Keratinocyte (primary cell): Measurements from ENCODE around the gene EXOC4. TPM values are rescaled to one million over a fixed set of nuclear protein-coding genes. Genes with fewer than 3 reads are reported as not detected.

Experiments
- DNase-seq: peaks from one replicate; pipeline ENCODE4 v3.0.0-alpha.2; 2011; ENCODE audit warnings: low read depth, missing footprints, low spot score
- FAIRE-seq: peaks from 2 replicates; lab custom pipeline; 2011; peaks lifted over from hg19 to GRCh38; lab: Jason Lieb, UNC
- H2AFZ ChIP-seq: 2 replicates; pipeline ENCODE4 v1.6.0; 2012; ENCODE audit warnings: low read length, control low read depth, inconsistent platforms; ENCODE audit not compliant: control insufficient read depth
- H3K27ac ChIP-seq: 2 replicates; pipeline ENCODE4 v1.5.1; 2011; ENCODE audit warnings: low read length; ENCODE audit not compliant: control insufficient read depth, insufficient read depth
- H3K27me3 ChIP-seq: 3 replicates; pipeline ENCODE4 v1.6.0; 2011; ENCODE audit warnings: low read length; ENCODE audit not compliant: control insufficient read depth, insufficient read depth; ENCODE audit errors: extremely low read depth
- H3K36me3 ChIP-seq, 2 experiments: 2 replicates in 1 of 2; 3 replicates in 1 of 2; pipeline ENCODE4 v1.5.1; 2011; ENCODE audit warnings: low read length in 2 of 2, mild to moderate bottlenecking in 1 of 2; ENCODE audit not compliant: control insufficient read depth in 2 of 2, insufficient read depth in 2 of 2; ENCODE audit errors: extremely low read depth in 1 of 2
- H3K4me1 ChIP-seq: 3 replicates; pipeline ENCODE4 v1.5.1; 2011; ENCODE audit warnings: low read length; ENCODE audit not compliant: control insufficient read depth, insufficient read depth; ENCODE audit errors: extremely low read depth
- H3K4me2 ChIP-seq: 3 replicates; pipeline ENCODE4 v1.6.0; 2011; ENCODE audit warnings: low read depth, low read length; ENCODE audit not compliant: control insufficient read depth, insufficient read depth; ENCODE audit errors: extremely low read depth
- H3K4me3 ChIP-seq, 3 experiments: fragments of 200-600 bp in 1 of 3; sonication (generic) in 1 of 3; 2 replicates in 2 of 3; 3 replicates in 1 of 3; pipeline ENCODE4 v1.5.1; 2011 to 2016; ENCODE audit warnings: low read length in 3 of 3, mild to moderate bottlenecking in 3 of 3, control low read depth in 2 of 3, inconsistent platforms in 1 of 3, low read depth in 1 of 3, mixed read lengths in 1 of 3, mixed run types in 1 of 3, moderate library complexity in 1 of 3; ENCODE audit not compliant: control insufficient read depth in 2 of 3, insufficient read depth in 2 of 3; ENCODE audit errors: extremely low read depth in 1 of 3
- H3K79me2 ChIP-seq: 2 replicates; pipeline ENCODE4 v1.6.0; 2012; ENCODE audit warnings: low read length; ENCODE audit not compliant: control insufficient read depth, insufficient read depth
- H3K9ac ChIP-seq: 3 replicates; pipeline ENCODE4 v1.6.0; 2011; ENCODE audit warnings: low read length; ENCODE audit not compliant: control insufficient read depth, insufficient read depth; ENCODE audit errors: extremely low read depth
- H3K9me1 ChIP-seq: 3 replicates; pipeline ENCODE4 v1.6.0; 2011; ENCODE audit warnings: low read length; ENCODE audit not compliant: control insufficient read depth, insufficient read depth; ENCODE audit errors: extremely low read depth
- H3K9me3 ChIP-seq: 2 replicates; pipeline ENCODE4 v1.5.1; 2012; ENCODE audit warnings: low read depth, low read length; ENCODE audit not compliant: control insufficient read depth
- H4K20me1 ChIP-seq: 3 replicates; pipeline ENCODE4 v1.6.0; 2011; ENCODE audit warnings: low read length; ENCODE audit not compliant: control insufficient read depth, insufficient read depth; ENCODE audit errors: extremely low read depth
- EZH2 ChIP-seq: IDR thresholded peaks from one replicate; pipeline ENCODE4 v1.6.1; 2012; ENCODE audit warnings: inconsistent platforms, mild to moderate bottlenecking, low read length, moderate library complexity
- dilution Hi-C: fragments of 300-500 bp; cut with MboI; formaldehyde crosslinking; loops from one replicate; pipeline ENCODE4 v1.7.0; 2020; ENCODE audit warnings: low sequenced_read_pairs; ENCODE audit not compliant: extremely low pct_ligation_motif_present
- polyA plus RNA-seq, 5 experiments: library from polyadenylated mRNA; depleted of rRNA in 3 of 5; stranded (reverse) in 3 of 5; stranded (forward) in 1 of 5; unstranded in 1 of 5; fragments of >200 nt; gene quantifications; 1 replicate in 1 of 5; 2 replicates in 3 of 5; 3 replicates in 1 of 5; pipeline versions ENCODE4 v1.2.1 to v1.2.3, GENCODE V29; 2011 to 2012; ENCODE audit warnings: missing spikeins in 2 of 5, low read depth in 1 of 5, low replicate concordance in 1 of 5
- TF ChIP-seq, protein P1 (sequence below), 3 experiments: IDR thresholded peaks in 1 of 3; conservative IDR thresholded peaks in 1 of 3; optimal IDR thresholded peaks in 1 of 3; 2 replicates in 2 of 3; 3 replicates in 1 of 3; pipeline versions ENCODE3 to v1.5.1; 2011; ENCODE audit warnings: low read length in 3 of 3, mild to moderate bottlenecking in 3 of 3, moderate library complexity in 2 of 3, control low read depth in 1 of 3, inconsistent platforms in 1 of 3; ENCODE audit not compliant: insufficient read depth in 2 of 3; ENCODE audit errors: extremely low read depth in 1 of 3

Gene EXOC4
- polyA plus RNA-seq, 1 donor (not counting 4 experiments of a cell fraction or from before 2014, with no cell fraction given) = 52.6 TPM

DNA sequence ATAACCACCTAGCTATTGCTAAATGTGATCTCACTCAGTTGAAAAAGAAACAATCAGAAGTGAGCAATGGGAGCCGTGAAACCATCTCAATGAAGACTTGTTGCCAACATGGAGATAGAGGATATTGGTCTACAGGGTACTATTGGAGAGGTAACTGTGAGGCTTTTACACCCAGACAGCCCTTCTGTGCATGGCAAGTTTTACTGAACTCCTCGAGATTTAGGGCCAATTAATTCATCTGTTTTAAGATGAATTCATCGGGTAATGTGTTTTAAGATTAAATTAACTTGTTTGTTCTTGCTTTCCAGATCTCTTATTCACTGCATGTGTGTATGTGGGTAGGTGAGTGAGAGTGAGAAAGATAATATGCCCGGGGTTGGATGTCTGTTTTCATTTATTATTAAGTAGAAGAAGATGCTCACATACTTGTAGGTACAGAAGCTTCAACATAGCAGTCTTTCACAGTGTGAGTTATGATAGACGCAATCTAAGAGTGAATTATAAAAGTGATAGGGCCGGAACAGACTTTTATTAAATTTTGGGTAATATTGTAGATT, 323.8 kb downstream of the EXOC4 start:
- no peaks in the 10 kb centered on the region for H3K9me3 ChIP-seq
- no peak overlapping the region for H3K4me3 ChIP-seq
- no peaks in the 10 kb centered on the region for H3K27me3 ChIP-seq
- H3K9ac ChIP-seq = no peak overlapping the region
- H3K4me2 ChIP-seq = no peak overlapping the region
- H3K27ac ChIP-seq = no peak overlapping the region
- H2AFZ ChIP-seq = no peak overlapping the region
- H3K9me1 ChIP-seq = no peaks in the 10 kb centered on the region
- no peak for TF ChIP-seq EZH2
- TF ChIP-seq, protein P1, sequence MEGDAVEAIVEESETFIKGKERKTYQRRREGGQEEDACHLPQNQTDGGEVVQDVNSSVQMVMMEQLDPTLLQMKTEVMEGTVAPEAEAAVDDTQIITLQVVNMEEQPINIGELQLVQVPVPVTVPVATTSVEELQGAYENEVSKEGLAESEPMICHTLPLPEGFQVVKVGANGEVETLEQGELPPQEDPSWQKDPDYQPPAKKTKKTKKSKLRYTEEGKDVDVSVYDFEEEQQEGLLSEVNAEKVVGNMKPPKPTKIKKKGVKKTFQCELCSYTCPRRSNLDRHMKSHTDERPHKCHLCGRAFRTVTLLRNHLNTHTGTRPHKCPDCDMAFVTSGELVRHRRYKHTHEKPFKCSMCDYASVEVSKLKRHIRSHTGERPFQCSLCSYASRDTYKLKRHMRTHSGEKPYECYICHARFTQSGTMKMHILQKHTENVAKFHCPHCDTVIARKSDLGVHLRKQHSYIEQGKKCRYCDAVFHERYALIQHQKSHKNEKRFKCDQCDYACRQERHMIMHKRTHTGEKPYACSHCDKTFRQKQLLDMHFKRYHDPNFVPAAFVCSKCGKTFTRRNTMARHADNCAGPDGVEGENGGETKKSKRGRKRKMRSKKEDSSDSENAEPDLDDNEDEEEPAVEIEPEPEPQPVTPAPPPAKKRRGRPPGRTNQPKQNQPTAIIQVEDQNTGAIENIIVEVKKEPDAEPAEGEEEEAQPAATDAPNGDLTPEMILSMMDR (optimal IDR thresholded peaks at IDR 0.05 in 1 of 3, IDR thresholded peaks at IDR 0.05 in 1 of 3, conservative IDR thresholded peaks at IDR 0.05 in 1 of 3; ENCODE audit: extremely low read depth in 1 of 3, insufficient read depth in 2 of 3, low read length in 3 of 3) = no peak
- H3K36me3 ChIP-seq = no peaks in the 10 kb centered on the region
- FAIRE-seq (no peak), DNase-seq (no peak)
- H3K79me2 ChIP-seq = no peaks in the 10 kb centered on the region
- dilution Hi-C loops = no loop called here
- peaks cover 7% of the 10 kb centered on the region for H3K4me1 ChIP-seq
- H4K20me1 ChIP-seq = no peaks in the 10 kb centered on the region

DNA sequence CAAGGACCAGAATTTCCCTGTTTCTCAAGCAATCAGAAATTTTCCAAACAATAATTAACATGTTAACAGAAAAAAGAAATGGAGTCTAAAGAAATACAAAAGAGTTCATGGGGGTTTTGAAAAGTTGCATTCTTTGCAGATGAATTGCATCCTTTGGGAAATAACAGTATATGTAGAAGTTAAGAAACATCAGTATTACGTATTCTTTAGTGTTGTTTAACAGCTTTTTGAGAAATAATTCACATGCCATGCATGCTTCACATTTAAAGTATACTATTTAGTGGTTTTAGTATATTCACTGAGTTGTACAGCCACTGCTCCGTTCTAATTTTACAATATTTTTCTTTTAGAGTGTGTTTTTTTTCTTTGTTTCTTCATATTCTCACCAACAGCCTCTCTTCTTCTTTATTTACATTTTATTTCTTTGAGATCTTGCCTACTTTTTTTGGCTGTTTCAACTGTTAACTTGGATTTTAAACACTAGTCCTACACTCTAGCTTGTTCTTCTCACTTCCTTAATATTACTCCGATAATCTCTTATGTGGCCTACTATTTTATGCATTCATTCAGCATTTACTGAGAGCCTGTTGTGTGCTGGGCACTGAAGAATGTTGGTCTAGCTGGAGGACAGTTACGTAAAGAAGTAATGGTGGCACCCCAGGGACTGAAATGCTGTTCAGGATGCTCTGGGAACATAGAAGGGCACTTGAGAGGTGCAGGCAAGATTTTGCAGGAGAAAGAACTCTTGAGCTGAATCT, 330.1 kb downstream of the EXOC4 start:
- Histone ChIP-seq H3K4me3 (no peak overlapping the region), H3K9me1 (no peaks in the 10 kb centered on the region), H3K9ac (no peak overlapping the region), H2AFZ (no peak overlapping the region), H3K27ac (no peak overlapping the region), H3K4me1 (no peaks in the 10 kb centered on the region), H3K36me3 (peaks cover 0 to 1% of the 10 kb centered on the region in 2 experiments), H3K79me2 (no peaks in the 10 kb centered on the region), H4K20me1 (no peaks in the 10 kb centered on the region), H3K4me2 (no peak overlapping the region), H3K9me3 (no peaks in the 10 kb centered on the region), H3K27me3 (no peaks in the 10 kb centered on the region)
- dilution Hi-C loops = no loop called here
- FAIRE-seq = no peak
- DNase-seq = no peak
- no peak for TF ChIP-seq EZH2
- TF ChIP-seq, protein P1 (optimal IDR thresholded peaks at IDR 0.05 in 1 of 3, IDR thresholded peaks at IDR 0.05 in 1 of 3, conservative IDR thresholded peaks at IDR 0.05 in 1 of 3; ENCODE audit: extremely low read depth in 1 of 3, insufficient read depth in 2 of 3, low read length in 3 of 3) = no peak
